Measurements from ENCODE around the gene DYNC2LI1.

The DYNC2LI1 gene

DNA sequence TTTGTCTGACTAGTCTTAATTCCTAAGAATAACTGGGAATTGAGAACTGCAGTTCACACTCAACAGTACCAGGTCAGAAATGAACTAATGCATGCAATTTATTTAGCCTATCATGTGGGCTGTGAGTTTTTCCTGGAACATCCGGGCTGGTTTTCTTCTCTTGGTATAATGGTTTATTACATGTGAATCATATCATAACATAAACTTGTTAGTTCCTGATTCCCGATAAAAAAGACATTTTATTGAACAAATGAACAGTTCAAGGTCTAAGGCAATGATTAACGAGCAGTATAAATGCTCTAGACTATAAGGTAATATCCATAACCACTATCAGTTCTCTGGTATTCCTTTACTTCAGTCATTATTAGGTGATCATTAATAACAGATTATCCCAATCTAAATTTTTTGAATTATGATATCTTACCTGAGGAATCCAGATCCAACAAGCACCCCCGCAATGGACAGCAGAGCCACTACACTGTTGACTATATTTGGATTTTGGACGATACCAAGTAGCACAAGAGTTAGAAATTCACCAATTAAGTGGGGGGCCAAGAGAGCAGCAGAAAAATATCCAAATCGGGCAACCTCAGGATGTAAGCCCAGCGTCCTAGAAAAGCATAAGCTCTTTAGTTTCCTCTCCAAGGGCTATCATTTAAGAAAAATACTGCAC, 45.8 kb downstream of the DYNC2LI1 start:
- no peak for DNase-seq

DNA sequence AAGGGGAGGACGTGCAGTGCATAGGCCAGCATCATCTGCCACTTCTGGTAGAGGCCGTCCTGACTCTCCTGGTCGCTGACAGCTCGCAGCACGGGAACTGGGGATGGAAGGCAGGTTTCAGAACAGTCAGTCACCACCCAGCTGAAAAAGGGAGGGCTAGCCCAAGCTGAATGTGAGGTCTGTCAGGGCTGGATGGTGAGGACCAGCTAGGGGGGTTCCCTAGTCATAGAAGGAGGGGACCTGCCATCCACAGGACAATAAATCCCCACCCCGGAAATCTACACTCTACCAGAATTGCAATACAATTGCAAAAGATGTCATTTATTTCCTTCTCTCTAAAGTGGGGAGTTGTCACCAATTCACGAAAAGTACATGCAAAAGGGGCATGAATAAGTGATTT, 49.0 kb downstream of the DYNC2LI1 start:
- DNase-seq, result no peak

DNA sequence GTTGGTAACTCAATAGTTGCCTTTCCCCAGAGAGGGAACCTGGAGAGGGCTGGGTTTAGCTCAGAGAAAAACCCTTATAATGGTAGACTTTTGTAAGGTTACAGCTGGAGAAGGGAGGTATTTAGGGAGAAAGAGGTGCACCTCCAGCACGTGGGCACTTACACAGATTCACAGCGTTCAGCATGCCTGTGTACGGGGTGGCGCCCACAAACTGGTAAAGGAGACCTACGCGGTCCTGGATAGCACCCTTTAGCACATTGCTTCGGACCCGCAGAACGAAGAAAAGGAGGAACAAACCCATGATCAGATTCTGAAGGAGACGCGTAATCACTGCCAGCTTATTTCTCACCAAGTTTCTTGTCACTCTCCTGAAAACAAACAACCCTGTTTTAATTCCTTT, 49.9 kb downstream of the DYNC2LI1 start:
- DNase-seq, result no peak

DNA sequence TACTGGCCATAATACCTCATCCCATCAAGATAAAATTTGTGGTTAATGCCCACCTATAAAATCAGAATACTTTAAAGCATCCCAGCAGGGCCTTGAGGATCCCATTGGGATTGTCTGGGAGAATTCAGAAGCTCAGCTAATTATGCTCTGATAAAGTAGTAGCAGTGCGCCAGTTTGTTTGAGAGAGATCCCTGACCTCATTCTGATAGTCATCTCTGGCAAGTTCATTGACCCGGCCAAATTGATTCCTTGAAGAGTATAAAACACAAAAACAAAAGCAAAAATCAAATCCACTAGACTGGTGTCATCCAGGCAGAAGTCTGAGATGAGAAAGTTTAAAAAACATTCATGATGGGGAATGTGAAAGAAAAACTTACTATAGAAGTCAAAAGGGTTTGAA, 50.7 kb downstream of the DYNC2LI1 start:
- DNase-seq, result no peak

DNA sequence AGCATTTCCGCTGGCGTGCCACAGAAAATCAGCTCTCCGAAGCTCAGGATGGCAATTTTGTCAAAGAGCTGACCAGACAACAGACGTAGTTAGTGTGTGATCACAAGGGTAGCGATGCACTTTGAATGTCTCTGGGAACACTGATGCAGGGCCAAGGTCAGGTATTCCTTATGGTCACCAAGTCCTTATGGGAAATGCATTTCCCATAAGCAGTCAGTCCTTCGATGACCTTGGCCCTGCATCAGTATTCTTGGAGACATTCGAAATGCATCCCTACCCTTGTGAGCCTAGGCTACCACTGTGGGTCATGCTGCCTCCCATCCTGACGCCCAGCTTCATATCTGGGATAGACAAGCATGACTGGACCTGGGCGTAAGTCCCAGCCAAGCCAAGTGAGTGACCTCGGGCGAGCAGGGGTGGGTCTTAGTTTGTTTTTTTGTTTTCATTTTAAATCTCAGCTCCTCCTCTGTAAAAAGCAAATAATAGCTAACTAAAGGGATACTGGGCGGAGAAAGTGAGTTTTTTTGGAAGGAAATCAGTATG, 51.2 kb downstream of the DYNC2LI1 start:
- DNase-seq, result no peak

GRCh38 chr2:43825841-43826240, 52.0 kb downstream of the DYNC2LI1 start:
- DNase-seq, result no peak

DNA sequence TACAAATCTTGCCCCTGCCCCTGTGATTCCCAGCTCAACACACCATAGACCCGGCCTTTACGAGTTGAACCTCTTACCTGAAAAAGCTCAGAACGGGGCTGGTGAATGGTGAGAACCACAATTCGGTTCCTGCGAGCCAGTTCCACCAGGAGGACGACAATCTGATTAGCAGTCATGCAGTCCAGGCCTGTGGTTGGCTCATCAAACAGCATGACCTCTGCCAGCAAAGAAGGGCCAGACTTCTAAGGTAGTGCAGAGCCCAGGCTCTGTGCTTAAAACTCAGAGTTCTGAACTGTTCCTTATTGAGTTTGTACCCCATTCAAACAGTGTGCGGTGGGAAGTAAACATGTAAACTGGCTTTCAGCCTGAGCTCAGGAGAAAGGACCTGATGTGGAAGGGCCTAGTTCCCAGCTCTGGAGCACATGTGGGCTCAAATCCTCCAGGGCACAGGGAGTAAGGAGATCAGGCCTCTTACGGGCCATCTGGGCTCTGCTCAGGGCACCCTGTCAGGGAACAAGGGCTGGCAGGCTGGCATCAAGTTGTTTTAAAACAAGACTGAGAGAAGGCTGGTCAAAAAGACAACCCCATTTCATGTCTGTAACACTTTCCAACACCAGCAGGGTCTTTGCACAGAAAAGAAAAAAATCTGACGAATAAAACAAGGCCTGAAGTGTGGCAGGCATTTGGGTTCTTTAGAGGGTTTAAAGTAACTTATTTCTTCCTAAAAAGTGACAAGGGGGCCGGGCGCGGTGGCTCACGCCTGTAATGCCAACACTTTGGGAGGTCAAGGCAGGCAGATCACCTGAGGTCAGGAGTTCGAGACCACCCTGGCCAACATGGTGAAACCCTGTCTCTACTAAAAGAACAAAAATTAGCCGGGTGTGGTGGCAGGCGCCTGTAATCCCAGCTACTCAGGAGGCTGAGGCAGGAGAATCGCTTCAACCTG, 52.7 kb downstream of the DYNC2LI1 start:
- no peak for DNase-seq

DNA sequence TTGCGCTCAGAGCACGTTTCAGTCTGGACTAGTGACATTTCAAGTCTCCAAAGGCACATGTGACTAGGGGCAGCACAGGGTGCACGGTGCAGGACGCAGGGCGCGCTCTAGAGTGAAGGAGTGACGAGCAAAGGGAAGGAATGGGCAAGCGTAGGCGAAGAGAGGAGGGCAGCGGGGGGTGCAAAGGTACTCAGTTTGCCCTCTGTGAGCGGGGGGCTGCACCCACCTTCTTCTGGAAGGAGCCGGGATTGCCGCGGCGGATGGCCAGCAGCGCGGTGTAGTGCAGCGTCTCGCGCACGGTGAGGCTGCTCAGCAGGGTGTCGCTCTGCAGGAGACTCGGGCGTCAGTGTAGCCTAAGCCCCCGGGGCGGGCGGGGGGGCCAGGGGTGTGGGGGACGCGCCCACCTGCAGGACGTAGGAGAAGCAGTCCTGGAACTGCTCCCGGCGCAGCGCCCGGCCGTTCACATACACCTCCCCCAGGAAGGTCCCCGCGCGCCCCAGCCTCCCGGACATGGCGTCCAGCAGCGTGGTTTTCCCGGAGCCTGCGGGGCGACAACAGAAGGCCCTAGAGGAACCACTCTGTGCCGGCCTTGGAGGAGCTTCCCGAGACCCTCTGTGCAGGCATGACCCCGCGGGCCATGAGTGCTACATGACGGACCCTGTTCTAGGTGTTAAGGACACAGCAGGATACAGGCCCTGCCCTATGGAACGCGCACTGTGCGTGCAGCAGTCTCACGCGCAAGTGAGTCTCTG, 57.9 kb downstream of the DYNC2LI1 start:
- DNase-seq, result peak; percentile 13

- no peak for DNase-seq
Observed at GRCh38 chr2:43832457-43832856, 58.6 kb downstream of the DYNC2LI1 start.

DNA sequence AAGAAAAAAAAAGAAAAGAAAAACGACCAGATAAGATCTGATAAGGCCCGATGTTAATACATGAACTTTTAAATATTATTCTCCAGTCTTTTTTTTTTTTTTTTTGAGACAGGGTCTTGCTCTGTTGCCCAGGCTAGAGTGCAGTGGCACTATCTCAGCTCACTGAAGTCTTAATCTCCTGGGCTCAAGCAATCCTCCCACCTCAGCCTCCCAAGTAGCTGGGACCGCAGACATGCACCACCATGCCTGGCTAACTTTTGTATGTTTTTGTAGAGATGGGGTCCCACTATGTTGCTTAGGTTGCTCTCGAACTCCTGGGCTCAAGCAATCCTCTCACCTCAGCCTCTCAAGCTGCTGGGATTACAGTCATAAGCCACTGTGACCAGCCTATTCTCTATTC, 63.2 kb downstream of the DYNC2LI1 start:
- no peak for DNase-seq

DNA sequence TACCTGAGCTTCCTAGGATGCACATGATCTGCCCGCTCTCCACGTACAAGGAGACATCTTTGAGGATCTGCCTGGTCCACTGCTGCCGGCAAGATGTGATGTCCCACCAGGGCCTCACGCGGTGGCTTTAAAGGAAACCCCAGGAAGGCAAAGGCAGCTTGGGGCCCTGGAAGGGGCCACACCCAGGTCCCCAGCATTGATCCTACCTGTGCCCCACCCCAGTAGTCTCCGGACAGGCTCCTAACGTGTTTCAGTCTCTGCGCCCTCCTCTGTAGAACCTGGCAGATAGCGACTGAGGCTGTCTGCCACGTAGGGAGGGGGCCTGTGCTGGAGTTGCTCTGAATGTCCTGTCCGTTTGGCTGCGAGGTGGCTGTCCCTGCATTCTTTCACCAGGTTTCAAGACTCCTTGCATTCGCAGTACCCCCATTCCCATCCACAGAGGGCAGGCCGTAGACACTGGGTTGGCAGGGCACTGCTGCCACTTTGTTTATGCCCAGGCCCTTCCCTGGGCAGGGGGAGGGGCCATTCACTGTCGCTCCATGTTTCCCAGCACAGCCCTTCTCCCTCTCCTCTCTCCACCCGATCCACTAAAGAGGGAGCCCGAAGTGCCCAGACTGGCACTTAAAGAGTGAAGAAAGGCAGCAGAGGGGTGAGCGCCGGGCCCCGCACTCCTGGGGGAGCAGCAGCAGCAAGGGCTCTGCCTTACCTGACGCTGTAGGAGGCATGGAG, 64.2 kb downstream of the DYNC2LI1 start:
- DNase-seq, result no peak

GRCh38 chr2:43838560-43839267, 64.9 kb downstream of the DYNC2LI1 start, which contains the start of the genes ABCG5 and ABCG8:
Gene ABCG5, minus strand, starts transcription at chr2:43838839. Its CDS starts 160 bp downstream, at chr2:43838679.
Gene ABCG8, plus strand, starts transcription at chr2:43838971. Its CDS starts 83 bp downstream, at chr2:43839054.
- no peak for DNase-seq

DNA sequence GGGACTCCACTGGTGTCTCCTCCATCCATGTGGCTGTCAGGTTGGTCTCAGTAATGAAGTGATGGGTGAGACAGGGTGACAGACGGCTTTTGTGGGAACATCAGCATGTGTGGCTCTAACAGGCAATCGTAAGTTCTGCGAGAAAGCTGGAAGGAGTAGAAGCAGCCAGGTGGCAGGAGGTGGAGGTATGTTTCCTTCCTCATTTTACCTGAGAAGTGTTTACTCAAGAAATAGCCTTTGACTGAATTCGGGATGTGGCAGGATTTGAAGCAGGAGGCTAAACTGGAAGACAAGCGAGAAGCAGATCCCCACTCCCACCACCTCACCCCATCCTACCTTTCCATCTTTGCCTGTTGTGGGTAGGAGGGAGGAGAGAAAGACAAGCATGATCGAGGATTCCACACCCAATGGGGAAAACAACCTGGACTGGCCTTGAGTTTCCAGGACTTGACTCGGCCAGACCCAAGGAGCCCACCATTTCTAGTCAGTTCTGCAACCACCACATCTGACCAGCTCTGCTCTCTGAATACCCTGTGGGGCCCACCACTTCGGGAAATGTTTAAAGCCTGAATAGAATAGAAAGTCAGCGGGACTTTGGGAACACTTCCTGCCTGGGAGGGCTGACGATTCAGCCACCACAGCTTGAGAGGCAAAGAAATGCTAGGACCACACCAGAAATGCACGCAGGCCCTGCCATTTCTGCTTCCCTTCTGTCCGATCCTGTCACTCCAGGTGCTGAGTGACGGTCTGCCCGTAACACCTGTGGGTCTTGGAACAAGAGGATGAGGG, 66.1 kb downstream of the DYNC2LI1 start:
- no peak for DNase-seq

- no peak for DNase-seq
Observed at GRCh38 chr2:43840965-43841364, 67.1 kb downstream of the DYNC2LI1 start.

DNA sequence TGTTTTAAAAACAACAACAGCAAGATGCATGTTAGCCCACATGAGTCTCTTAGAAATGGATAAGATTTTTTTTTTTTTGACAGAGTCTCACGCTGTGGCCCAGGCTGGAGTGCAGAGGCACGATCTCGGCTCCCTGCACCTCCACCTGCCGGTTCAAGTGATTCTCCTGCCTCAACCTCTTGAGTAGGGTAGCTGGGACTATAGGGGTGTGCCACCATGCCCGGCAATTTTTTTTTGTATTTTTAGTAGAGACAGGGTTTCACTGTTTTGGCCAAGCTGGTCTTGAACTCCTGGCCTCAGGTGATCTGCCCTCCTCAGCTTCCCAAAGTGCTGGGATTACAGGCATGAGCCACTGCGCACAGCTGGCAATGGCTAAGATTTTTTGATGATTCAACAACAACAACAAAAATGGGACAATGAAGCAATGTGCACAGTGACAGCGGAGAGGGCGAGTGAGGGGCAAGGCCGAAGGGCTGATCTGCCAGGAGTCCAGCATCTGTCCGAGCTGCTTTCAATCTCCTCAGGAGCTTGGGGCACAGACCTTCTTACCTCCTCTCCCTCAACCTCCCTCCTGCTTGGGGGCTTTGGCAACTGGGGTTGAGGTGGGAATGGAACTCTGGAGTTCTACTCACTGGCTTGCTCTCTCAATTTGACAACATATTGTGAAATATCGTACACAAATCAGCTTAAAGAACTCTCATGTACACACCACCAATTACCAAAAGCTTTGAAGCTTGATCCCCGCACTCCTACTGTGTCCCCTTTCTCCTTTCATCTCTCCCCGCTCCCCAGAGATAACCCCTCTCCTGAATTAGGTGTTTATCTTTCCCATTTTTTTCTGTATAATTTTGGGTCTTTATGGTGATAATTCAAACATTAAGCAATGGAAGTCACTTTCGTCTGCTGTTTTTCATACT, 68.4 kb downstream of the DYNC2LI1 start:
- no peak for DNase-seq

- DNase-seq, result no peak
Observed at GRCh38 chr2:43842866-43843226, 69.0 kb downstream of the DYNC2LI1 start.

DNA sequence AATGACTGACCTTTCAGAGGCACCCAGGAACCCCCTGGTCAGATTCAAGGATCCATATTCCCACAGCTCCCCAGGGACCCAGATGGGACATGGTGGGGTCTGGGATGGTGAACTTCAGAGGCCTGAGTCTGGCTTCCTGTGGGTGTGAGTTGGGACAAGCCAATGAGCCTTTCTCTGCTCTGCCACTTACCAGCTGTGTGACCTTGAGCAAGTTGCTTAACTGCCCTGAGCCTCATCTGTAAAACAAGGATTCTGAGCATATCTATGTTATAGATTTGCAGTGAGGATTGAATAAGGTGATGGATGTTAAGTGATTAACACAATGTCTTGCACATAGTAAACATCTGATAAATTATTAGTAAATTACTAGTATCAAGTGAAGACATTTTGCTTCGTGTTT, 71.3 kb downstream of the DYNC2LI1 start:
- DNase-seq, result no peak

GRCh38 chr2:43846140-43846793, 72.4 kb downstream of the DYNC2LI1 start:
- DNase-seq, result no peak

- DNase-seq, result no peak
Observed at GRCh38 chr2:43848214-43848613, 74.4 kb downstream of the DYNC2LI1 start.

All from NCI-H510A treated with DMSO at 0.1 percent for 48 hours (cell line).